ENCODE measurements around the gene LMF2. TPM values are rescaled to one million over a fixed set of nuclear protein-coding genes. Genes with fewer than 3 reads are reported as not detected.

LMF2 gene
- total and polyA plus RNA-seq, 2 of the 4 experiments (the other 2 are of a cell fraction), result 16.8 to 82.6 TPM

- CTCF ChIA-PET, result no interaction called here
- Histone ChIP-seq H2BK120ac (ENCODE audit: low read depth, low read length) (no peak overlapping the region), H3K4ac (ENCODE audit: low read depth, low read length) (no peak overlapping the region), H3K4me2 (ENCODE audit: low read depth, low read length) (no peak overlapping the region), H4K8ac (ENCODE audit: low read depth in 2 of 2, low read length in 2 of 2) (no peak overlapping the region), H4K91ac (ENCODE audit: insufficient read depth, low read depth, low read length) (no peak overlapping the region), H3K23ac (ENCODE audit: low read depth, low read length) (0 out of 2 replicates have a peak overlapping the region, but pooled peaks have one; percentile 49), H3K18ac (ENCODE audit: low read depth, low read length) (no peak overlapping the region), H2BK5ac (ENCODE audit: low read depth, low read length, poor library complexity, severe bottlenecking) (no peak overlapping the region), H4K5ac (ENCODE audit: low read depth, low read length) (no peak overlapping the region), H3K4me3 (ENCODE audit: insufficient read depth, low read depth, low read length) (no peak overlapping the region), H3K9me1 (ENCODE audit: insufficient read depth, low read length) (no peaks in the 10 kb centered on the region; the same call in 1 of the 2 replicates), H2AK9ac (replicated peaks; ENCODE audit: low read depth, low read length, poor library complexity) (no peak overlapping the region), H4K20me1 (ENCODE audit: insufficient read depth, low read length) (no peaks in the 10 kb centered on the region), H3K27ac (ENCODE audit: insufficient read depth, low read length) (no peak overlapping the region), H3K4me1 (ENCODE audit: control insufficient read depth, insufficient read depth, low read length) (peaks cover 3% of the 10 kb centered on the region; the same call in 1 of the 2 replicates), H3K56ac (ENCODE audit: extremely low read depth, insufficient read depth, low read length) (no peak overlapping the region), H2AFZ (replicated peaks; ENCODE audit: low read length, poor library complexity) (no peak overlapping the region), H2BK20ac (ENCODE audit: low read depth, low read length) (no peak overlapping the region), H3K9me3 (ENCODE audit: control insufficient read depth, insufficient read depth, low read length) (no peaks in the 10 kb centered on the region), H3K27me3 (ENCODE audit: control insufficient read depth, insufficient read depth, low read length) (peaks cover 21% of the 10 kb centered on the region), H2AK5ac (ENCODE audit: low read depth, low read length) (no peak overlapping the region), H2BK15ac (ENCODE audit: low read depth, low read length) (no peak overlapping the region), H3K9ac (ENCODE audit: low read depth, low read length) (no peak overlapping the region), H3K79me1 (ENCODE audit: low read depth in 1 of 2, low read length in 2 of 2) (peaks cover 0 to 6% of the 10 kb centered on the region in 2 experiments; a peak in 1 of 4 replicates), H3K36me3 (ENCODE audit: control insufficient read depth, insufficient read depth, low read length) (peaks cover 4% of the 10 kb centered on the region; the same call in 1 of the 2 replicates), H3K14ac (replicated peaks; ENCODE audit: low read depth, low read length) (no peak overlapping the region)
- intact Hi-C loops (cut with micrococcal nuclease), result no loop called here
- ATAC-seq (ENCODE audit: low read depth), result no peak
- BruUV-seq (replicated peaks), result no TSS peak
- dilution Hi-C loops (cut with HindIII; ENCODE audit: low sequenced_read_pairs, unreplicated experiment), result no loop called here
- TF ChIP-seq RAD21 (IDR thresholded peaks at IDR 0.05; ENCODE audit: low read length), result no peak
- in situ Hi-C loops (cut with MboI; ENCODE audit: low sequenced_read_pairs), result no loop called here
- WGBS, 2 experiments (ENCODE audit: extremely low coverage in 2 of 2, insufficient read length in 1 of 2), result 70% methylated on average over 2 of the region's 11 CpGs; no CpG with 5 or more reads in 1 of the 2 experiments
- DNase-seq, result no peak
- POLR2A ChIA-PET (ENCODE audit: unreplicated experiment), result no interaction called here
These were observed 27.8 kb downstream of the LMF2 start for GRCh38 chr22:50479721-50480120.

Data from IMR-90 (cell line).